GM12872 (cell line): Measurements from ENCODE around the gene EFNA1.

Experiments used
- TF ChIP-seq, protein P1 (sequence below): IDR thresholded peaks from 3 replicates; pipeline ENCODE4 v1.5.1; 2011; ENCODE audit warnings: low read depth, mild to moderate bottlenecking, low read length, moderate library complexity; ENCODE audit not compliant: insufficient read depth

Gene EFNA1

DNA sequence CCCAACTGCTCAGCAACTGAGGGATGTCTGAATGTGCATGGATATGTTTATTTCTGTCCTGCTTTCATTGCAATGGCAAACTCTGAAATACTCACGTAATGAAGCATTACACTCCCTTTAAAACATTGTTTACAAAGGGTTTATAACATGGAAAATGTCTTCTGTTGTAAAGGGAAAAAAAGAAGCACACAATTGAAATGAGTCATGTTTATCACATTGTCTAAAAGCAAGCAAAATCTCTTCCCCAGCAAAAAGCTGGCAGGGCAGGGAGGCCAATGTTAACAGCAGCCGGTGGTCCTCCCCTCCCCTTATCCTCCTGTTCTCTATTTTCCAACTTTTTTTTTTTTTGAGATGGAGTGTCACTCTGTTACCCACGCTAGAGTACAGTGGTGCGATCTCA, 3.9 kb upstream of the EFNA1 start:
- TF ChIP-seq, protein P1, sequence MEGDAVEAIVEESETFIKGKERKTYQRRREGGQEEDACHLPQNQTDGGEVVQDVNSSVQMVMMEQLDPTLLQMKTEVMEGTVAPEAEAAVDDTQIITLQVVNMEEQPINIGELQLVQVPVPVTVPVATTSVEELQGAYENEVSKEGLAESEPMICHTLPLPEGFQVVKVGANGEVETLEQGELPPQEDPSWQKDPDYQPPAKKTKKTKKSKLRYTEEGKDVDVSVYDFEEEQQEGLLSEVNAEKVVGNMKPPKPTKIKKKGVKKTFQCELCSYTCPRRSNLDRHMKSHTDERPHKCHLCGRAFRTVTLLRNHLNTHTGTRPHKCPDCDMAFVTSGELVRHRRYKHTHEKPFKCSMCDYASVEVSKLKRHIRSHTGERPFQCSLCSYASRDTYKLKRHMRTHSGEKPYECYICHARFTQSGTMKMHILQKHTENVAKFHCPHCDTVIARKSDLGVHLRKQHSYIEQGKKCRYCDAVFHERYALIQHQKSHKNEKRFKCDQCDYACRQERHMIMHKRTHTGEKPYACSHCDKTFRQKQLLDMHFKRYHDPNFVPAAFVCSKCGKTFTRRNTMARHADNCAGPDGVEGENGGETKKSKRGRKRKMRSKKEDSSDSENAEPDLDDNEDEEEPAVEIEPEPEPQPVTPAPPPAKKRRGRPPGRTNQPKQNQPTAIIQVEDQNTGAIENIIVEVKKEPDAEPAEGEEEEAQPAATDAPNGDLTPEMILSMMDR: no peak

DNA sequence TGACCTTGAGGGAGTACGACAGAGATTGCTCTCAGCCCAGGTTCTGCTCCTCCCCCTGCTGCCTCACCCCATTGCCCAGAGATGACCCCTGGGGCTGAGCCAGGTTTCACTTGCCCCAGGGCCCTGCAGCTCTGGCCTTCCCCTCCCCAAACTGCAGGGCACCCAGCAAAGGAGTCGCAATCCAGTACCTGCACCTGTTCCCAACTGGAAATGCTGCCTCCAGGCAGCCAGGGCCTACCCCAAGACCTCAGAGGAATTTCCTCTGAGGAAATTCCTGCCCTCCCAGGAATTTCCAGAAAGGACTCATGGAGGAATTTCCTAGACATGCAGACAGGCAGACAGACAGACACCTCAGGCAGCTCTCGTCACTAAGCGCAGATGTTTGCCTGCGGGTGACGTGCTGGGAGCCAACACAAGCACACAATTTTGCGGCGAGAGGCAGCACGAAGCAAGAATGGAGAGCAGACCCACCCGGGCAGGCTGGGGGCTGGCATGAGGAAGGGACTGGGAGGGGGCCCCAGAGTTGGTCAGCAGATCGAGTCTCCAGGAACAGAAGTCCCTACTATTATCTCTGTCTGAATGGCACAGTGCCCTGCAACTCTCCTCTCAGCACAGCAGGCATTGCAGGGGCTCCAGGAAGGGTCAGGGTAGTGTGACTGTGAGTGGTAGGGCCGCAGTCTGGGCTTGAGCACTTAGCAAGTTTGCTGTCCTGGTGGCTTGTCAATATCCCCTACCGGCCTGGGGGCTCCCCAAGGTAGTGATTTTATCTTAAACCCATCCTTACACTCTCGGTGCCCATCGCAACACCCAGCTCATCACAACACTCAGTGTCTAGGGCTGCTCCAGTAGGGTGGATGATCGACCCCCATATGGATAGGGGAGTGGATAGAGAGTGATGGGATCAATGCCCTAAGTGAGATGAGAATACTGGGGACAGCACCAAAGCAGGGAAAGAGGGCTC, 2.9 kb upstream of the EFNA1 start:
- TF ChIP-seq, protein P1: no peak

GRCh38 chr1:155125511-155125945, 2.1 kb upstream of the EFNA1 start:
- TF ChIP-seq, protein P1: no peak

- TF ChIP-seq, protein P1: no peak
These were observed 1.6 kb upstream of the EFNA1 start for GRCh38 chr1:155125946-155126555.

DNA sequence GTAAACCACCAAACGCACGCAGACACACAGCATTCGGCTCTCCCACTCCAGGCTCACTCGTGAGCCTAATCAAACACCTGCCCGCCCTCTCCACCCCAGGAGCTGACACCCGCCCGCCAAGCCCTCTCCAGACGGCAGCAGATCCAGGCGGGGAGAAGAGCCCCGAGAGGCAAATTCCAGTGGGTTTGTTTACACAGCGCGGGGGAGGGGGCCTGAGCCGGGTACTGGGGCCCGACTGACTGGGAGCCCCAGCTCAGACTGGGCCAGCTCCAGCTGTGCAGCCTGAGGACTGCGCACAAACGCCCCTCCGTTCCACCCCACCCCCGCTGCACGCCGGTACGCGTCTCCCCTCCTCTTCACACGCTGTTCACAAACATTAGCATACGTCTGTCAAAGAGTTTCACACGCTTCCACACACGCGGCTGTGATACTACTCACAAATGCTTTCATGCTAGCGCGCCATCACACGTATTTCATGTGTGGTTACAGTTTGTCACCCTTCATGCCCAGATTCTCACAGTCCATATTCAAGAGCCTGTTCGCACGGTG, 1.0 kb upstream of the EFNA1 start:
- TF ChIP-seq, protein P1: no peak

DNA sequence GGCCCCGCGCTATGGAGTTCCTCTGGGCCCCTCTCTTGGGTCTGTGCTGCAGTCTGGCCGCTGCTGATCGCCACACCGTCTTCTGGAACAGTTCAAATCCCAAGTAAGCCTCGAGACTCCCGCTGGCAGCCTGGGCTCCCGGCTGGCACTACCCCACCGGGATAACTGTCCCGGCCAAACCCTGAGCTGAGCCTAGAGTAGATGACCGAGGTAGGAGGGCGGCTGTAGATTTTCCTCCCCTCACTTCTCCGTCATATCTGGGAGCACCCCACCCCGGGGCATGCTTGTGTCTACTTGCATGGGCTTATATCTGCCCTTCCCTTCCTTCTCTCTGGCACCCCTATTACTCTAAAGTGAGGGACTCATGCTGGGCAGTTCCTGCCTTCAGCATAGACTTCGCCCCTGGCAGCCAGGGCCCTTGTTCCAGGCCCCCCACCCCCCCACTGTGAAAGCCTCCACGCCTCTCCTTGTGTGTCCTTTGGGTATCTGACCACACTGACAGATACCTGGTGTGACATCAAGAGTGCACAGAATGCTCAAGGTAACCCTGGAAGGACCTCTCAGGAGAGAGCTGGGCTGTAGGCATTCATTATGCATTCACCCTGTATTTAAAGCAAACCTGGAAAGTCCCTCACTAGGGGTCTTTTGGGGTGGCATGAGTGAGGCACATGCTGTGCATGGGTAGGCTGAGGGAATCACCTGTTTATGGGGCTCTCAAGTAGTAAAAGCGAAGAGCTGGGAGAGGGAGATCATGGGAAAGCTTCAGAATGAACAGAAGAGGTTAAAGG, 485 bp downstream of the EFNA1 start:
- TF ChIP-seq, protein P1: no peak
